Activated CD8-positive, alpha-beta memory T cell treated with anti-CD3 and anti-CD28 coated beads, Interleukin-2, amount 50 U/mL, for 4 hours (primary cell): ENCODE measurements around the gene GNAT1.
"Not testable (repeated sequence)": the region's sequence is repeated elsewhere in the genome, so short reads cannot be mapped to it uniquely, and the experiment has no call there.

ENCODE experiments used
- DNase-seq: peaks from one replicate; pipeline ENCODE4 v3.0.0-alpha.2; 2020

Gene GNAT1

DNA sequence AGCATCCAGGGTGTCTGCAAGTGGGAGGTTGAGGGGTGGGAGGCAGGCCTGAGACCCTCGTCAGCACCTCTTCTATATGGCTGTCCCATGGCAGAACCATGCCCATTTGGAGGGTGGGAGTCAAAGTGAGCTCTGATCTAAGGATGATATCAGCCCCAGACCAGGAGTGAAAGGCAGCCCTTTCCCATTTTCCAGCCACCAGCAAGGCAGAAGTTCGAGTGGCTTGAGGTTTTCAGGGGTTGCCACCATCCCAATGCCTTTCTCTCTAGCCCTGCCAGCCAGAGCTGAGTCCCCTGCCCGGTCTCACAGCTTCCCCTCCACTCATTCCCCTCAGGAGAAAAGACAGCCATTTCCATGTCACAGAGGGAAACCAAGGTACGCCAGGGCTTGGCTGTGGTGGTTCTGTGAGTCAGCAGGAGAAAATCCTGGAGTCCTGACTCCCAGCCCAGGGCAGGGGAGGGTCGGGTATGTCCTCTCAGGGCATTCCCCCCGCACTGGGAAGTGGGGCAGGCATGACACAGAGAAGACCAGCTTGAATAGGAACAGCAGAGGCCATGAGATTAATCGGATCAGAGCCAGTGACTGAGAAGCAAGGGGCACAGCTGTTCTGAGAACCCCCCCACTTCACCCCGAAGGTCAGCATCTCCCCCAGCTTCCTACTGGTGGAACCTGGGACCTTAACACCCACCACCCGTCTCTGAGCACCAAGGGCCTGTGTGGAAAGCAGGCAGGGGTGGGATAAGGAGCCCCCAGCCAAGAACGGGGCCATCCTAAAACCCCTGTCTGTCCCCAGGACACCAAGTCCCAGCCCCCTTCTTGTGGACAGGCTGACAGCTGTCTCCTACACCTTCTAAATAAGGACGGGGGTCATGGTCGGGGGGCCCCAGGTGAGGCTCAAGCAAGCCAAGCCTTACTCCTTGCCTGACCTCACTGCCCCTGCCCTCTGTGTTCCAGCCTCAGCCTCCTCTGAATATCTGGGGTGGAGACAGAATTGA is 12.7 kb downstream of the GNAT1 start:
- DNase-seq, result no peak

- DNase-seq, result no peak
These were observed 13.5 kb downstream of the GNAT1 start, which contains the start of gene SLC38A3 for GRCh38 chr3:50204804-50205412. Gene SLC38A3 (plus strand): TSS chr3:50205271. CDS start chr3:50214200, 8,929 bp downstream.

DNA sequence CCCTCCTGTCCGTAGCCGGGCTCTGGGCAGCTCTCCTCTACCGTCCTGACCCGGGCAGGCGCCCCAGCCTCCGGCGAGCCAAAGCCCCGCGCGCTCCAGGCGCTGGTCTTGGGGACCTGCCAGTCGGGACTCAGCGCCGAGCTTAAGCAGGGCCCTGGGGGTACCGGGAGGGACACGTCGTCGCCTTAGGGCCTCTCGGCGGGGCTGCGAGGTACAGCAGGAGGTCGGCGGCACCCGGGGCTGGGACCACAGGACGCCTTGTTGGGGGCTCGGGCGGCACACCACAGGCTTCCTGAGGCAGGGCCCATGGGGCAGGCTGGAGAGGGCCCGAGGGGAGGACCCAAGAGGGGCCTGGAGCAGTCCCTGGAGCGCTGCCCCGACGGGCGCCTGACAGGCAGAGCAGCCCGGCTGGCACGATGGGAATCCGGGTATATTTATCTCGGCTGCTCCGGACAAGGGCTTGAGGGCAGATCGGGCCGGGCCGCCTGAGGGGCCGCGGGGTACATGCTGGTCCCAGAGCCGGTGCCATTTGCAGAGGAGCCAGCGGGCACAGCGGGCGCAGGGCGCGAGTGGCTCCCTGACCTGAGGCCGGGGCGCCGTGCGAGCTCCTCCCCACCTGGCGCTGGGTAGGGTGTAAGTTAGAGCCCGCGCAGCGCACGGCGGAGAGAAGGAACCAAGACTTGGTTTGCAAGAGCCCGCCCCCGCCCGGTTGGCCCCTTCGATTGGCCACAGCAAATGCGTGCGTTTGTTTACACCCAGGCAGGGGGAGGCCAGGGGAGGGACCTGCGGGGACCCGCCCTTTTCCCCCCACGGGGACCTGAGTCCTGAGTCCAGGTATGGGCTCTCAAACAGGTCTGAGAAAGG is 14.2 kb downstream of the GNAT1 start:
- no peak for DNase-seq

DNA sequence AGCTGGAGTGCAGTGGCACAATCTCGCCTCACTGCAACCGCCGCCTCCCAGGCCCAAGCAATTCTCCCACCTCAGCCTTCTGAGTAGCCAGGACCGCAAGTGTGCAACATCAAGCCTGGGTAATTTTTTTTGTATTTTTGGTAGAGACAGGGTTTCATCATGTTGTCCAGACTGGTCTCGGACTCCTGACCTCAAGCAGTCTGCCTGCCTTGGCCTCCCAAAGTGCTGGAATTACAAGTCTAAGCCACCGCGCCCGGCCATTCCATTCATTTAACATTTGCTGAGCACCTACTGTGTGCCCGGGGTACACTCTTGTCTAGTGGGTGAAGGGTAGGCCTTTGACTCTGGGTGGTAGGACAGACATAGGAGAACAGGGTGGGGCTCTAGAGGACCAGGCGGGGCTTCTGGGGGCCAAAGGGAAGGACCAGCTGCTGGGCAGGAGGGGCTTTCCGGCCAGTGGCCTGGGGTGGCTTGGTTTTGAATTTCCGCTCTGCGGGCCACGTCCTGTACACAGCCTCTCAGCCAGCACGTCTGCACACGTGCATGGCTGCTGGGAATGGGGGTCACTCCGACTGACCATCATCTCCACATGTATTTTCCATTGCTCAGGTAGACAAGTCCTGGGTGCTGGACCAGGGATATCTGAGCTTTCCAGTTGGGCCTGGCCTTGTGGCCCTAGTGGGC is 16.1 kb downstream of the GNAT1 start:
- no peak for DNase-seq

DNA sequence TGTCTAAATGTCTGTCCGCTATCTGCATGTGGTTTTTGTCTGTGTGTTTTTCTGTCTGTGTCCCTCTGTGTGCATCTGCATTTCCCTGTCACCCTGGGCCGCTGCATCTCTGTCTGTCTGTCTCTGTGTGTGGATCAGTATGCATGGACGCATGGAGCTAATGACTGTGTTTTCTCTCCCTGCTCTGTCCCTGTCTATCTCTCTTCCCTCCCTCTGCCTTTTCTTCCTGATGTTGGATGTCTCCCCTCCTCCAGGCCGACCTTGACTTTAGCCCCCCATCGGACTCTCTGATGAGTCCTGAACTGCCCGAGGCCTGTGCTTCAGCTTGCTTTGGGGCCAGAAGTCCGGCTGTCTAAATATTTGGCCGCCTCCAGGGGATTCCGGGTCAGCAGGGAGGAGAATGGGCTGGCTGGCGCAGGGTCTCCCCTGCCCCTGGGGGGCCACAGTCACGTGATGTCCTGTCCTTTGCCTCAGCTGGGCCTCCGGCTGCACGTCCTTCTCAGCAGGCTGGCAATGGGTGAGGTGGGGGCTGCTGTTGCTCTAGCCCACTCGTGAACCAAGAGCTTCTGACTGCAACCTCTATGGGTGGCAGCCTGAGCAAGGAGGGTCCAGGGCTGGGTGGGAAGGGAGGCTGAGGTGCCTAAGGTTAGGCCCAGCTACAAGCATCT is 17.4 kb downstream of the GNAT1 start:
- DNase-seq, result no peak

GRCh38 chr3:50210176-50210509 is 18.7 kb downstream of the GNAT1 start:
- no peak for DNase-seq

DNA sequence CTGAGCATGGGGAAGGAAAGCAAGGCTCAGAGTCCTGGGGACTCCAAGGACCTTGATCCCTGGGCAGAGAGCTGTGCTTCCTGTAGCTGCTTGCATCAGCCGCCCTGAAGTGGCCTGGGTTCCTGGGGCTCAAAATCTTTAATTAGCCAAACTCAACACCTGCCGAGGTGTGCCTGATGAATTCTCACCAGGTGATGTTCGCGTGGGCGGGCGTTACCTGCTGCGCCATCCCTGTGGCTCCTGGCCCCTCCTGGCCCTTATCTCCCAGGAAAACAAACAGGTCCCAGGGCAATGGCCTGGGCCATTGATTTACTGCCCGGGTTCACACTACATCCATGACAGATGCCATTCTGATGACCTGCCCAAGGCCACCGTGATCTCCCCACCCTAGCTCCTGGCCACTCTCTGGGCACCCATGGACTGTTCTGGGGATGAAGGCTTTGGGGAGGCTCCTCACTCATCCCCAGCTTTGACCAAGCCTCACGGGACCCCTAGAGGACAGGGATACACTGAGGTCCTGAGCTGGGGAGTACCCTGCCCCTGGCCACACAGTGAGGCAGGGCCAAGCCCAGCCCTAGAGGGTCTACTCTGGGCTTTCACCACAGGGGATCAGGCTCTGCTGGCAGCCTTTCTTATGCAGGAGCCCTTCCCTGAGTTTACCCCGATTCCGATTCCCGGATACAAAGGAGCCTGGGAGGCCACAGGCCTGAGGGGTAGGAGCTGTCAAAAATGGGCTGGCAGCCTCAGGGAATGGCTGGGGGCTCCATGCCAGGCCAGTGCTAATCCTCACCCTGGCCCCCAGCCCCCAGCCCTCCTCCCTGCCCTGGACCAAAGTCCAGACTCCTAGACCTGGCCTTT is 19.3 kb downstream of the GNAT1 start:
- DNase-seq, result no peak

DNA sequence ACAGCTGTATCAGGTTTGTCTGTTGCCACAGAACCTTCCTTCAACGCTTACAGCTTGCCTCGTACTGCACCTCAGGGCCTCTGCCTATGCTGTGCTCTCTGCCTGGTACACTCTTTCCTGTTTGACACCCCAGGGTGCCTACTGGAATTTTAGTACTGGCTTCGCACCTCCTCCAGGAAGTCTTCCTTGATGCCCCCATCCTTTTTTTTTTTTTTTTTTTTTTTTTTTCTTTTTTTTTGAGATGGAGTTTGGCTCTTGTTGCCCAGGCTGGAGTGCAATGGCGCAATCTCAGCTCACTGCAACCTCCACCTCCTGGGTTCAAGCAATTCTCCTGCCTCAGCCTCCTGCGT is 19.9 kb downstream of the GNAT1 start:
- DNase-seq, result not testable (repeated sequence)

- no peak for DNase-seq
These were observed 20.5 kb downstream of the GNAT1 start for GRCh38 chr3:50211930-50212329.

DNA sequence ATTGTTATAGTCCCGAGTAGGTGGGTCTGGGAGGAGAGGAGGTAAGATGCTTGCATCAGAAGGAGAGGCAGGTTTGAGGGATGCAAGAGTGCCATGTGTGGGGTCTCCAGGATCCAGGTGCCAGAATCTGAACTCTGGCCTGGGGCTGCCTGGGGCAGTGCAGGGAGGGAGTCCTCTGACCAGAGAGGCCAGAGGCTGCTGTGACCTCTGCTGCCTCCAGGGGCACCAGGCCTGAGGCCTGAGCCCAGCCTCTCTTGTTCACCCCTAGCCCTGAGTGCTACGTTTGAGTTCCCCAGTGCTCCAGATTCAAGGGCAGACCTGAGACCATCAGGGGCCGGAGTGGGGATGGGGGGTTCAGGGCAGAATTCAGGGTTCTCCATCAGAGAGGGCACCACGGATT is 21.1 kb downstream of the GNAT1 start:
- DNase-seq, result no peak

DNA sequence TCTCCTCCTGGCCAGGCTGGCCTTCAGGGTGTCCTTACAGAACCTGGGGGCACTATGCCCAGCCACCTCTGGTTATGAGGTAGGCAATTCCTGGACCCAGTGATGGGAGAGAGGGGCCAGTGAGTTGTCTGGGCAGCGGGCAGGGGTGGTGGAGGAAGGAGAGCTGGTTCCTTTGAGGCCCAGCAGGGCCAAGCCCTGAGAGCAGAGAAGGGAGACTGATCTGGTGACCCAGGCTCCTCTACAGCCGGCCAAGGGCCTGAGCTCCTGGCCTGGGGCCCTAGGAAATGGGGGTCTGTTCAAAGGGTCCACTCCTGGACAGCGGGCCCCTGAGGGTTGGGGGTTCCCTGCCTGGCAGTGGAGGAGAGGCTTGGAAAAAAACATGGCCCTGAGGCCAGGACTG is 21.6 kb downstream of the GNAT1 start:
- no peak for DNase-seq

DNA sequence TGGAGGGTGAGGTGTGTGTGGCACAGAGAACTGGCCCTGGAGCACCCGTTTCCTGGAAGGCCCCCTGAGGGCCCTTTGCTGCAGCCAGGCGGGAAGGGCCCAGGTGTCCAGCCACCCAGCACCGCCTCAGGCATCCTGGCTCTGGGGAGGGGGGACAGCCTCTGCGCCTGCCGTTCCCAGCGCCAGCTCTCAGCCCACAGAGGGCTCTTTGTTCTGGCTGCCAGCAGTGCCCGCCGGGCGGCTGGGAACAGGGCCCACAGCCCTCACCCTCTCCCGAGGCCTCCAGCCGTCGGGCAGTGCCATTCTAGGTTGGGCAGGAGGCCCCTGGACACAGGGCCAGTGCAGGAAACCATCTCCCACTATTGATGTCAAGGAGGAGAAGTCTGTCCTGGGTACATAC is 22.0 kb downstream of the GNAT1 start:
- no peak for DNase-seq

DNA sequence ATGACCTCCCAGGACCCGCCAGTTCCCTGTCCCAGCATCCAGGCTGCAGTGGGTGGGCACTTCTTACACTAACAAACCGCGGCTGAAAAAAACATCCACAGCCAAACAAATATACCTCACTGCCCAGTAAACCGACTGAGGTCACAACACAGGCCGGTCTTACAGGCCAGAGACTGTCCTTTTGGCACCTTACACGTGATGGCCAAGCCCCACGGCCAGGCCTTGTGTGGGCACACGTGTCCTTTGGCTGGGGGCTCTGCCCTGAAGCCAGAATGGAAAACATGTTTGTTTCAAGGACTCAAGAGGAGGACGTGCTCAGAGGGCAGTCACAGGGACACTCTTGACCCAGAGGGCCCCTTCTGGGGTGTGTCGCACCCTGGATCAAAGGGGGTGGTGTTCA is 23.4 kb downstream of the GNAT1 start:
- no peak for DNase-seq

DNA sequence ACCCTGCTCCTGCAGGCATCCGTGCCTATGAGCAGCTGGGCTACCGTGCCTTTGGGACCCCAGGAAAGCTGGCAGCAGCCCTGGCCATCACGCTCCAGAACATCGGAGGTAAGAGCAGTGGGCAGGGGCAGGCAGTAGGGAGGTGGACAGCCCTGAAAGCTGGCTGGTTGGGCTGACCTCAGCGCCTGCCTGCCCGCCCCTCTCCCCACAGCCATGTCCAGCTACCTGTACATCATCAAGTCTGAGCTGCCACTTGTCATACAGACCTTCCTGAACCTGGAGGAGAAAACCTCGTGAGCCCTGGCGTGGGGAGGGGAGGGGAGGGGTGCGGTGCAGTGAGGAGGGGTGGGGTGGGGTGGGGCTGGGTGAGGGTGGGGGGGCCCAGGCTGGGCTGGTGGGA is 24.1 kb downstream of the GNAT1 start:
- DNase-seq, result no peak

DNA sequence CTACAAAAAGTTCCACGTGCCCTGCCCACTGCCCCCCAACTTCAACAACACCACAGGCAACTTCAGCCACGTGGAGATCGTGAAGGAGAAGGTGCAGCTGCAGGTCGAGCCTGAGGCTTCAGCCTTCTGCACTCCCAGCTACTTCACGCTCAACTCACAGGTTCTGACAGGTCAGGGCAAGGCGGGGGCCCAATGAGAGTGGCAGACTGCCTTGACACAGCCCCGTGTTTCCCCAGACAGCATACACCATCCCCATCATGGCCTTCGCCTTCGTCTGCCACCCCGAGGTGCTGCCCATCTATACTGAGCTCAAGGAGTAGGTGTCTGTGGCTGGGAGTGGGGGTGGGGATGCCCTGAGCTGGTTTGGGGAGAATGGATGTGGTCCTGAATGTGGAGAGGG is 26.3 kb downstream of the GNAT1 start:
- DNase-seq, result no peak

GRCh38 chr3:50218448-50218847 is 27.0 kb downstream of the GNAT1 start:
- DNase-seq, result no peak

DNA sequence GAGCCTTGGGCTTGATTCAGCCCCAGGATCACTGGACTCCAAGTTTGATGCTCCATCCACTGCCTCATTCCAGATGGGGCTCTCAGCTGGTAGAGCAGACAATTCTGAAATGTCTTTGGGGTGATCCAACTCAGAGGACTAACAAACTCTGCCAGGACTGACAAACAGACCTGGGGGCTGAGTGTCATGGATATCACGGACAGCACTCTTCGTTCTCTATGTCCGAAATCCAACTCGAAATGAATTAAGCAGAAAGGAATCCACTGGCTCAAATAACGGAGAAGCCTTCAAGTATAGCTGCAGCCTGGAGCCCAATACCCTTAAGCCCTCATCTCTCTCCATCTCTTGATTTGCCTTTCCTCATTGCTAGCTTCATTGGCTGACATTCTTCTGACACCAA is 27.9 kb downstream of the GNAT1 start:
- no peak for DNase-seq

GRCh38 chr3:50220109-50220508 is 28.7 kb downstream of the GNAT1 start:
- DNase-seq, result no peak

DNA sequence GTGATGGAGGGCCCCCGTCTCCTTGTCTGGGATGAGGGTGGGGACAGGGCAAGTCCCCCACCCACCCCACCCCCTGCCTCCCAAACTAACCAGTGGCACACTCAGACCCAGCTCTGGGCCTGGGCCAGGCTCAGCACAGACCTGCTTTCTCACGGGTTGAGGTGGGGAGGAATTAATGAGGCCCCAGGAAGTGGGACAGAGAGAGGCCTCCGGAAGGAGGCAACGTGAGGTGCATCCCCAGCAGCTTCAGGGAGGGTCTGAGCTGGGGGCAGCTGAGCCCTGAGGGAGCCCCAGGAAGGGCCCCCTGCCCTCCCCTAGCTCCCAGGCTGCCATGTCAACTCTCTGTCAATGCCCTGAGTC is 29.6 kb downstream of the GNAT1 start:
- DNase-seq, result no peak

DNA sequence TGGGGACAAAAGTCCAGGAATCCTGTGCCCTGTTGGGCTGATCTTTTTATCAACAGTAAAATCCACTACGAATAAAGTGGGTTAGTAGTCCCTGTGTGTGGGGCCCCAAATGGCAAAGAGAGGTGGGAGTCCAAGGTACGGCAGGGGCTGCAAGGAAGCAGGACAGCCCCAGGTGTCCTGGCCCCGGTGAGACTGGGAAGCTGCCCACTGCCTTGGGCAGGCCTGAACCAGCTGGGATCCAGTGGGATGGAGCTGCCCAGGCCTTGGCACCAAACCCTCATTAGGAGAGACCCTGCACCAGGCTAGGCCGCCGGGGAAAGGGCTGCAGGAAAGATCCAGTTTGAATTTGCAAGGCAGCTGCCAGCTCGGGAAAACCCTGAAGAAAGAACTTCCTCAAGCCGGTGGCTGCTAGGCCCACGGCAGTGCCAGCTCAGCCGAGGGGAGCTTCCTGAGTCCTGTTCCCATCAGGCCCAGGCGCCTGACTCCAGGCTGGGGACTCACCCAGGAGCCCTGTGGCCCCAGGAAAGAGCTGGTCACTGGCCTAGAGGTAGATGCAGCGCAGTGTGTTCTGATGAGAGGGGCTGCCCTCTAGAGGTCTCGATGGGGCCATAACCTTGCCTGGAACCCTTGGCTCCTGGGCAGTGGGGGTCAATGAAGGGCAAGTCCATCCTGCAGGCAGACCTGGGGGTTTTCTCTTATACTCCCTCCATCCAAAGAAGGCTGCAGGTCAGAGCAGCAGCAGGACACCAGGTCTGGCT is 30.2 kb downstream of the GNAT1 start:
- DNase-seq, result no peak

- DNase-seq, result no peak
These were observed 30.7 kb downstream of the GNAT1 start for GRCh38 chr3:50222169-50222528.
